ENCODE data around the gene CDC23. TPM values are rescaled to one million over a fixed set of nuclear protein-coding genes. Genes with fewer than 3 reads are reported as not detected.

CDC23 gene
- total and polyA plus RNA-seq, 2 donors: 18.8 to 27.9 TPM

GRCh38 chr5:138139781-138140090 is 73.4 kb downstream of the CDC23 start:
- H3K4me1 ChIP-seq (ENCODE audit: control insufficient read depth in 2 of 2, insufficient read depth in 2 of 2, low read length in 2 of 2): peaks cover 0 to 2% of the 10 kb centered on the region in 2 donors
- no peak overlapping the region for H3K27ac ChIP-seq (ENCODE audit: low read depth in 1 of 2, low read length in 1 of 2)
- no peak for DNase-seq (ENCODE audit: low read depth in 6 of 9, low spot score in 9 of 9)
- no peaks in the 10 kb centered on the region for H3K36me3 ChIP-seq (ENCODE audit: control insufficient read depth in 2 of 2, insufficient read depth in 2 of 2, low read length in 1 of 2)
- peaks cover 8 to 31% of the 10 kb centered on the region in 2 donors for H3K27me3 ChIP-seq (ENCODE audit: control insufficient read depth in 2 of 2, insufficient read depth in 1 of 2, low read length in 1 of 2)
- no peak overlapping the region for H3K4me3 ChIP-seq (ENCODE audit: low read length in 2 of 2)
- 34% methylated on average over 3 of the region's 3 CpGs for WGBS
- H3K9me3 ChIP-seq (ENCODE audit: control insufficient read depth in 2 of 2, insufficient read depth in 1 of 2, low read length in 1 of 2): no peaks in the 10 kb centered on the region

DNA sequence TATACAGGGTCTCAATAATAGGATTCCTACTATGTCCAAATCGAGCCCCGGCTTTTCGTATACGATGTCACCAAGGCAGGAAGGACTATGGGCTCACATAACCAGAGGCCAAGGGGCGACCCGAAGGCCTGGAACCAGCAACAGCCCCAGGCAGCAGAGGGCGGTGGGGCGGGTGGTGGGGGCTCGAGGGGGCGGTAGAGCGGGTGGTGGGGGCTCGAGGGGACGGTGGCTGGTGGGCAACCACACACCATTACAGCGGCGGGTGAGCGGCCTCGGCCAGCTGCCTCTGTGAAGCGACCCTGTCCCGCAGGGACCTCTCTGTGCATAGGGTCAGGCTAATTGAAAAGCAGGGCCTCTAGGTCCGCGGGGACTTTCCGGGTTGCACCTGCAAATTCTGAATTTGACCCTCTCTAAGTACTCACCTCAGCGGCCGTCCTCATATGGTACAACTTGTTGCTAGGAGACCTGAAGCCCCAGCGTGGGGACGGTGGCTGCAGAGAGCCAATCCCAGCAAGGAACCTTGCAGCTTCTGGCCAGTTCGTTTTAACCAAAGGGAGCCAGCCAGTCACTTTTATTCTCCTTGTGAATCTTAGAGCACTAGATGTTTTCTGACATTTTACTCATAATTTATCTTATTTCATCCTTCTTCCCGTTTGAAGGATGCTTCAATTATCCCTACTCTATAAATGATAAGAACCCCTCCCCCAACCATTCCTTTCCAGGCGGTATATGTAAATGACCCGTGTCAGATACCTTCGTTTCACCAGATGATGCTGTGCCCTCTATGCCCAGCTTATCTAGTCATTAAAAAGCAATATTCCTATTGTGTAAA is 74.0 kb downstream of the CDC23 start, which contains the start of gene NME5:
NME5 (minus strand) TSS at position 480 of the 832 bp plus-strand sequence. CDS start 648 bp downstream, outside the sequence.
- peak in 1 of 9 donors; percentile 8 for DNase-seq (ENCODE audit: low read depth in 6 of 9, low spot score in 9 of 9)
- 12% methylated on average over 31 of the region's 31 CpGs for WGBS
- no peaks in the 10 kb centered on the region for H3K9me3 ChIP-seq (ENCODE audit: control insufficient read depth in 2 of 2, insufficient read depth in 1 of 2, low read length in 1 of 2)

More for the DNA sequence above, 74.0 kb downstream of the CDC23 start, which contains the start of gene NME5:
- H3K4me3 ChIP-seq (ENCODE audit: low read length in 2 of 2): peak within 1 kb of the TSS in 1 of 2 donors; percentile 24
- peaks cover 0 to 2% of the 10 kb centered on the region in 2 donors for H3K4me1 ChIP-seq (ENCODE audit: control insufficient read depth in 2 of 2, insufficient read depth in 2 of 2, low read length in 2 of 2)
- H3K27ac ChIP-seq (ENCODE audit: low read depth in 1 of 2, low read length in 1 of 2): no peak within 1 kb of the TSS
- peaks cover 8 to 31% of the 10 kb centered on the region in 2 donors for H3K27me3 ChIP-seq (ENCODE audit: control insufficient read depth in 2 of 2, insufficient read depth in 1 of 2, low read length in 1 of 2)
- no peaks in the 10 kb centered on the region for H3K36me3 ChIP-seq (ENCODE audit: control insufficient read depth in 2 of 2, insufficient read depth in 2 of 2, low read length in 1 of 2)

Other genes starting within 250 kb of the CDC23 start
- 17.4 TPM for gene FAM13B, start 180.2 kb downstream of the CDC23 start, total RNA-seq
- 16.9 TPM for gene FAM13B, start 180.2 kb downstream of the CDC23 start, polyA plus RNA-seq
- 0.05 TPM for gene WNT8A, start 129.3 kb downstream of the CDC23 start, total RNA-seq
- gene WNT8A, start 129.3 kb downstream of the CDC23 start, polyA plus RNA-seq: 0.09 TPM
- 1.2 TPM for gene NME5, start 73.9 kb downstream of the CDC23 start, total RNA-seq
- gene NME5, start 73.9 kb downstream of the CDC23 start, polyA plus RNA-seq: 4.3 TPM
- 44.3 TPM for gene BRD8, start 34.7 kb downstream of the CDC23 start, total RNA-seq
- gene BRD8, start 34.7 kb downstream of the CDC23 start, polyA plus RNA-seq: 75.3 TPM
- gene KIF20A, start 34.2 kb downstream of the CDC23 start, total RNA-seq: 40.0 TPM
- 3.7 TPM for gene KIF20A, start 34.2 kb downstream of the CDC23 start, polyA plus RNA-seq
- gene GFRA3, start 61.3 kb upstream of the CDC23 start, total RNA-seq: 0.14 TPM
- 2.1 TPM for gene GFRA3, start 61.3 kb upstream of the CDC23 start, polyA plus RNA-seq
- 12.9 TPM for gene CDC25C, start 118.5 kb upstream of the CDC23 start, total RNA-seq
- gene CDC25C, start 118.5 kb upstream of the CDC23 start, polyA plus RNA-seq: 1.9 TPM
- 16.7 TPM for gene FAM53C, start 124.9 kb upstream of the CDC23 start, total RNA-seq
- gene FAM53C, start 124.9 kb upstream of the CDC23 start, polyA plus RNA-seq: 16.7 TPM
- 43.2 TPM for gene KDM3B, start 139.4 kb upstream of the CDC23 start, total RNA-seq
- 40.0 TPM for gene KDM3B, start 139.4 kb upstream of the CDC23 start, polyA plus RNA-seq
- gene REEP2, start 225.7 kb upstream of the CDC23 start, total RNA-seq: 1.6 TPM
- gene REEP2, start 225.7 kb upstream of the CDC23 start, polyA plus RNA-seq: 4.8 TPM

Measured in thymus (tissue), 11 donors.